ENCODE data around the gene MICAL3.
"Not testable (repeated sequence)": the region's sequence is repeated elsewhere in the genome, so short reads cannot be mapped to it uniquely, and the experiment has no call there.

MICAL3 gene

GRCh38 chr22:17876878-17877855, 147.2 kb downstream of the MICAL3 start:
- not testable (repeated sequence) for DNase-seq

- DNase-seq, result peak; percentile 3
These were observed 148.0 kb downstream of the MICAL3 start for GRCh38 chr22:17876306-17876831.

- no peak for DNase-seq
These were observed 148.7 kb downstream of the MICAL3 start for GRCh38 chr22:17875631-17876030.

- no peak for DNase-seq
These were observed 149.2 kb downstream of the MICAL3 start for GRCh38 chr22:17875156-17875555.

- DNase-seq, result no peak
These were observed 150.0 kb downstream of the MICAL3 start for GRCh38 chr22:17874231-17874905.

GRCh38 chr22:17873804-17874203, 150.6 kb downstream of the MICAL3 start:
- no peak for DNase-seq

- no peak for DNase-seq
These were observed 151.2 kb downstream of the MICAL3 start for GRCh38 chr22:17873116-17873515.

GRCh38 chr22:17872471-17872870, 151.9 kb downstream of the MICAL3 start:
- DNase-seq, result no peak

GRCh38 chr22:17871726-17872458, 152.5 kb downstream of the MICAL3 start:
- no peak for DNase-seq

- peak; percentile 7 for DNase-seq
These were observed 154.0 kb downstream of the MICAL3 start for GRCh38 chr22:17870407-17870806.

GRCh38 chr22:17869285-17870096, 154.9 kb downstream of the MICAL3 start:
- no peak for DNase-seq

- DNase-seq, result no peak
These were observed 155.6 kb downstream of the MICAL3 start for GRCh38 chr22:17868771-17869170.

GRCh38 chr22:17867160-17867785, 157.1 kb downstream of the MICAL3 start:
- peak; percentile 22 for DNase-seq

- DNase-seq, result no peak
These were observed 157.7 kb downstream of the MICAL3 start for GRCh38 chr22:17866621-17867020.

- DNase-seq, result no peak
These were observed 158.2 kb downstream of the MICAL3 start for GRCh38 chr22:17866127-17866526.

- no peak for DNase-seq
These were observed 158.9 kb downstream of the MICAL3 start for GRCh38 chr22:17865183-17866055.

GRCh38 chr22:17864398-17865182, 159.8 kb downstream of the MICAL3 start:
- DNase-seq, result no peak

GRCh38 chr22:17862646-17863181, 161.6 kb downstream of the MICAL3 start:
- no peak for DNase-seq

- no peak for DNase-seq
These were observed 162.5 kb downstream of the MICAL3 start for GRCh38 chr22:17861909-17862308.
